HepG2 (cell line): Measurements from ENCODE around the gene MYL12B. TPM values are rescaled to one million over a fixed set of nuclear protein-coding genes. Genes with fewer than 3 reads are reported as not detected.
A peak's percentile ranks its signal among the peaks of the same experiment; 100 is the strongest.

Experiments
- ATF5 ChIP-seq: sonication (generic); formaldehyde crosslinking; IDR thresholded peaks from 2 replicates; pipeline ENCODE4 v1.4.0; 2020; ENCODE audit warnings: mild to moderate bottlenecking, low read depth, missing genetic modification reagents
- ATRX ChIP-seq: sonication (generic); formaldehyde crosslinking; IDR thresholded peaks from 2 replicates; pipeline ENCODE4 v1.4.0; 2020; ENCODE audit warnings: missing genetic modification reagents, borderline replicate concordance
- BRCA1 ChIP-seq: sonication (generic); formaldehyde crosslinking; IDR thresholded peaks from 2 replicates; pipeline ENCODE4 v1.4.0; 2020; ENCODE audit warnings: missing genetic modification reagents
- CAMTA2 ChIP-seq: sonication (generic); formaldehyde crosslinking; IDR thresholded peaks from 2 replicates; pipeline ENCODE4 v1.4.0; 2020; ENCODE audit warnings: mild to moderate bottlenecking, missing genetic modification reagents, borderline replicate concordance
- CCAR2 ChIP-seq: fragments of 200-400 bp; formaldehyde crosslinking; optimal IDR thresholded peaks from 2 replicates; pipeline ENCODE3; 2018; ENCODE audit warnings: low read depth, mild to moderate bottlenecking, low read length, moderate library complexity
- GABPB1 ChIP-seq: IDR thresholded peaks from 2 replicates; pipeline ENCODE4 v1.6.1; 2016; ENCODE audit warnings: mild to moderate bottlenecking, missing genetic modification reagents, moderate library complexity, missing compliant biosample characterization
- HDAC2 ChIP-seq: sonication (generic); formaldehyde crosslinking; IDR thresholded peaks from 2 replicates; pipeline ENCODE4 v1.4.0; 2020; ENCODE audit warnings: missing genetic modification reagents
- HIVEP1 ChIP-seq: sonication (generic); formaldehyde crosslinking; IDR thresholded peaks from 2 replicates; pipeline ENCODE4 v1.4.0; 2020; ENCODE audit warnings: mild to moderate bottlenecking, missing genetic modification reagents
- ISL2 ChIP-seq: sonication (generic); formaldehyde crosslinking; IDR thresholded peaks from 2 replicates; pipeline ENCODE4 v1.5.0; 2020; ENCODE audit warnings: missing genetic modification reagents
- JDP2 ChIP-seq: sonication (generic); formaldehyde crosslinking; IDR thresholded peaks from 2 replicates; pipeline ENCODE4 v1.8.1; 2022; ENCODE audit warnings: missing genetic modification reagents, borderline replicate concordance
- KDM6A ChIP-seq: IDR thresholded peaks from 2 replicates; pipeline ENCODE4 v1.6.1; 2016; ENCODE audit warnings: low read depth
- MYC ChIP-seq: sonication (generic); formaldehyde crosslinking; IDR thresholded peaks from 2 replicates; pipeline ENCODE4 v1.9.0; 2021; ENCODE audit warnings: missing genetic modification reagents, borderline replicate concordance
- NR2F1 ChIP-seq, 2 experiments: fragments of 450-650 bp in 1 of 2; formaldehyde crosslinking in 1 of 2; IDR thresholded peaks; 2 replicates each; pipeline versions ENCODE4 v1.5.0 to v1.6.1; 2016 to 2020; ENCODE audit warnings: mild to moderate bottlenecking in 1 of 2, missing compliant biosample characterization in 1 of 2, missing genetic modification reagents in 1 of 2, moderate library complexity in 1 of 2
- PTBP1 ChIP-seq: fragments of 200-400 bp; formaldehyde crosslinking; IDR thresholded peaks from 2 replicates; pipeline ENCODE4 v1.6.1; 2018; ENCODE audit warnings: low read length, low read depth; ENCODE audit not compliant: poor library complexity, severe bottlenecking
- ZFP36L1 ChIP-seq: sonication (generic); formaldehyde crosslinking; IDR thresholded peaks from 2 replicates; pipeline ENCODE4 v1.8.0; 2022; ENCODE audit warnings: mild to moderate bottlenecking, missing genetic modification reagents, moderate library complexity
- ZFYVE20 ChIP-seq: sonication (generic); formaldehyde crosslinking; IDR thresholded peaks from 2 replicates; pipeline ENCODE4 v1.8.0; 2023; ENCODE audit warnings: low read depth, mild to moderate bottlenecking, moderate library complexity, missing genetic modification reagents, borderline replicate concordance
- ZMAT3 ChIP-seq: sonication (generic); formaldehyde crosslinking; conservative IDR thresholded peaks from 2 replicates; pipeline ENCODE4 v1.7.0; 2021; ENCODE audit warnings: missing genetic modification reagents
- ZNF20 ChIP-seq: sonication (generic); formaldehyde crosslinking; IDR thresholded peaks from 2 replicates; pipeline ENCODE4 v1.4.0; 2020; ENCODE audit warnings: mild to moderate bottlenecking, moderate library complexity, missing genetic modification reagents
- ZNF263 ChIP-seq: sonication (generic); formaldehyde crosslinking; IDR thresholded peaks from 2 replicates; pipeline ENCODE4 v1.4.0; 2020; ENCODE audit warnings: missing genetic modification reagents
- ZNF484 ChIP-seq: sonication (generic); formaldehyde crosslinking; IDR thresholded peaks from 2 replicates; pipeline ENCODE4 v1.5.1; 2020; ENCODE audit warnings: mild to moderate bottlenecking, low read depth, missing genetic modification reagents, borderline replicate concordance
- ZNF607 ChIP-seq: sonication (generic); formaldehyde crosslinking; IDR thresholded peaks from 2 replicates; pipeline ENCODE4 v1.5.1; 2020; ENCODE audit warnings: missing genetic modification reagents, mild to moderate bottlenecking, borderline replicate concordance
- ZNF713 ChIP-seq: sonication (generic); formaldehyde crosslinking; IDR thresholded peaks from 2 replicates; pipeline ENCODE4 v1.4.0; 2020; ENCODE audit warnings: mild to moderate bottlenecking, missing genetic modification reagents
- ZNF83 ChIP-seq: sonication (generic); formaldehyde crosslinking; IDR thresholded peaks from 2 replicates; pipeline ENCODE4 v1.4.0; 2020; ENCODE audit warnings: missing genetic modification reagents, mild to moderate bottlenecking, borderline replicate concordance
- polyA plus RNA-seq, 8 experiments: library from polyadenylated mRNA; depleted of rRNA in 3 of 8; stranded (reverse) in 7 of 8; unstranded in 1 of 8; fragments of >200 nt; fragmentation: Illumina TruSeq in 4 of 8; extraction: Trizol in 4 of 8; gene quantifications; 2 replicates each; pipeline versions ENCODE4 v1.2.1 to v1.2.3, GENCODE V29; 2011 to 2016; ENCODE audit warnings: low read depth in 4 of 8, missing spikeins in 1 of 8, mixed read lengths in 1 of 8; ENCODE audit not compliant: insufficient read depth in 1 of 8
- total RNA-seq, 5 experiments: library from RNA; depleted of rRNA; stranded (reverse); fragments of >200 nt; fragmentation: Illumina TruSeq; extraction: Trizol; gene quantifications; 2 replicates each; pipeline ENCODE4 v1.2.3, GENCODE V29; 2016; ENCODE audit warnings: low read depth in 1 of 5
- TF ChIP-seq, protein P1 (sequence below): sonication (generic); formaldehyde crosslinking; IDR thresholded peaks from 2 replicates; pipeline ENCODE4 v1.4.0; 2020; ENCODE audit warnings: missing genetic modification reagents, borderline replicate concordance
- TF ChIP-seq, protein P2 (sequence below): sonication (generic); formaldehyde crosslinking; IDR thresholded peaks from 2 replicates; pipeline ENCODE4 v1.8.1; 2023; ENCODE audit warnings: missing genetic modification reagents, mild to moderate bottlenecking, borderline replicate concordance
- TF ChIP-seq, protein P3 (sequence below): sonication (generic); formaldehyde crosslinking; IDR thresholded peaks from 2 replicates; pipeline ENCODE4 v1.9.0; 2022; ENCODE audit warnings: low read depth, missing genetic modification reagents

Gene MYL12B
- total and polyA plus RNA-seq, 2 of the 13 experiments (the other 11 are each of a cell fraction or from before 2014, with no cell fraction given), result 265 to 340 TPM

- TF ChIP-seq, protein P1, sequence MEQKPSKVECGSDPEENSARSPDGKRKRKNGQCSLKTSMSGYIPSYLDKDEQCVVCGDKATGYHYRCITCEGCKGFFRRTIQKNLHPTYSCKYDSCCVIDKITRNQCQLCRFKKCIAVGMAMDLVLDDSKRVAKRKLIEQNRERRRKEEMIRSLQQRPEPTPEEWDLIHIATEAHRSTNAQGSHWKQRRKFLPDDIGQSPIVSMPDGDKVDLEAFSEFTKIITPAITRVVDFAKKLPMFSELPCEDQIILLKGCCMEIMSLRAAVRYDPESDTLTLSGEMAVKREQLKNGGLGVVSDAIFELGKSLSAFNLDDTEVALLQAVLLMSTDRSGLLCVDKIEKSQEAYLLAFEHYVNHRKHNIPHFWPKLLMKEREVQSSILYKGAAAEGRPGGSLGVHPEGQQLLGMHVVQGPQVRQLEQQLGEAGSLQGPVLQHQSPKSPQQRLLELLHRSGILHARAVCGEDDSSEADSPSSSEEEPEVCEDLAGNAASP (CRISPR knock-in tag), result peak; percentile 37; the same call in 1 of the 2 replicates
- no peak for TF ChIP-seq ZFYVE20 (CRISPR knock-in tag)
- no peak for TF ChIP-seq ZNF484 (CRISPR knock-in tag)
- TF ChIP-seq GABPB1 (CRISPR knock-in tag), result peak; percentile 74
- TF ChIP-seq CAMTA2, result no peak
- no peak for TF ChIP-seq ZNF263
- peak; percentile 76; the same call in 1 of the 2 replicates for TF ChIP-seq ISL2 (CRISPR knock-in tag)
- no peak for TF ChIP-seq ZNF607 (CRISPR knock-in tag)
- TF ChIP-seq ATRX, result no peak
- TF ChIP-seq MYC (CRISPR knock-in tag), result peak; percentile 78
- TF ChIP-seq ZNF20 (CRISPR knock-in tag), result no peak
- 0 out of 2 replicates have a peak, but pooled peaks have one; percentile 44 for TF ChIP-seq ZMAT3
- TF ChIP-seq ZNF713, result no peak
- TF ChIP-seq HDAC2 (CRISPR knock-in tag), result peak; percentile 82
- no peak for TF ChIP-seq BRCA1 (CRISPR knock-in tag)
- TF ChIP-seq HIVEP1, result no peak
- TF ChIP-seq PTBP1, result no peak
- TF ChIP-seq, protein P2, sequence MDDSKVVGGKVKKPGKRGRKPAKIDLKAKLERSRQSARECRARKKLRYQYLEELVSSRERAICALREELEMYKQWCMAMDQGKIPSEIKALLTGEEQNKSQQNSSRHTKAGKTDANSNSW (CRISPR knock-in tag), result no peak
- TF ChIP-seq JDP2 (CRISPR knock-in tag), result no peak
- no peak for TF ChIP-seq KDM6A (CRISPR knock-in tag)
- TF ChIP-seq NR2F1 (CRISPR knock-in tag; IDR thresholded peaks at IDR 0.05), result no peak
- TF ChIP-seq ZFP36L1 (CRISPR knock-in tag), result no peak
- TF ChIP-seq CCAR2, result no peak
- no peak for TF ChIP-seq ZNF83
- TF ChIP-seq, protein P3, sequence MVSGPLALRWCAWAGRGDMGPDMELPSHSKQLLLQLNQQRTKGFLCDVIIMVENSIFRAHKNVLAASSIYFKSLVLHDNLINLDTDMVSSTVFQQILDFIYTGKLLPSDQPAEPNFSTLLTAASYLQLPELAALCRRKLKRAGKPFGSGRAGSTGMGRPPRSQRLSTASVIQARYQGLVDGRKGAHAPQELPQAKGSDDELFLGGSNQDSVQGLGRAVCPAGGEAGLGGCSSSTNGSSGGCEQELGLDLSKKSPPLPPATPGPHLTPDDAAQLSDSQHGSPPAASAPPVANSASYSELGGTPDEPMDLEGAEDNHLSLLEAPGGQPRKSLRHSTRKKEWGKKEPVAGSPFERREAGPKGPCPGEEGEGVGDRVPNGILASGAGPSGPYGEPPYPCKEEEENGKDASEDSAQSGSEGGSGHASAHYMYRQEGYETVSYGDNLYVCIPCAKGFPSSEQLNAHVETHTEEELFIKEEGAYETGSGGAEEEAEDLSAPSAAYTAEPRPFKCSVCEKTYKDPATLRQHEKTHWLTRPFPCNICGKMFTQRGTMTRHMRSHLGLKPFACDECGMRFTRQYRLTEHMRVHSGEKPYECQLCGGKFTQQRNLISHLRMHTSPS (CRISPR knock-in tag), result no peak
- no peak for TF ChIP-seq ATF5
Measured at GRCh38 chr18:3297025-3297984, 35.4 kb downstream of the MYL12B start (continued).
